HepG2 (cell line): ENCODE measurements around the gene NUDT14.

ENCODE experiments used
- CREB1 ChIP-seq, 2 experiments: fragments of 450-650 bp in 1 of 2; IDR thresholded peaks; 2 replicates each; pipeline ENCODE4 v1.6.1; 2016 to 2017; ENCODE audit warnings: control low read depth in 1 of 2, mild to moderate bottlenecking in 1 of 2, missing compliant biosample characterization in 1 of 2, missing genetic modification characterization in 1 of 2
- EZH2 ChIP-seq: conservative IDR thresholded peaks from 2 replicates; pipeline ENCODE4 v1.6.1; 2012; ENCODE audit warnings: mild to moderate bottlenecking, low read depth, low read length, moderate library complexity
- MAFK ChIP-seq, 2 experiments: IDR thresholded peaks in 1 of 2; conservative IDR thresholded peaks in 1 of 2; 2 replicates each; pipeline ENCODE4 v1.6.1; 2011; ENCODE audit warnings: improper control_type of control experiment in 2 of 2, low read length in 2 of 2
- MIXL1 ChIP-seq: IDR thresholded peaks from 2 replicates; pipeline ENCODE4 v1.6.1; 2016
- ZNF776 ChIP-seq: sonication (generic); formaldehyde crosslinking; IDR thresholded peaks from 2 replicates; pipeline ENCODE4 v1.4.0; 2020; ENCODE audit warnings: mild to moderate bottlenecking, missing genetic modification reagents
- TF ChIP-seq, protein P1 (sequence below): sonication (generic); formaldehyde crosslinking; IDR thresholded peaks from 2 replicates; pipeline ENCODE4 v1.4.0; 2020; ENCODE audit warnings: missing genetic modification reagents, borderline replicate concordance

- TF ChIP-seq ZNF776 (CRISPR knock-in tag) (no peak), EZH2 (no peak), MIXL1 (CRISPR knock-in tag) (no peak), MAFK (conservative IDR thresholded peaks at IDR 0.05 in 1 of 2, IDR thresholded peaks at IDR 0.05 in 1 of 2; ENCODE audit: low read length in 2 of 2) (no peak), CREB1 (IDR thresholded peaks at IDR 0.05) (no peak), CREB1 (CRISPR knock-in tag; IDR thresholded peaks at IDR 0.05) (no peak)
- TF ChIP-seq, protein P1, sequence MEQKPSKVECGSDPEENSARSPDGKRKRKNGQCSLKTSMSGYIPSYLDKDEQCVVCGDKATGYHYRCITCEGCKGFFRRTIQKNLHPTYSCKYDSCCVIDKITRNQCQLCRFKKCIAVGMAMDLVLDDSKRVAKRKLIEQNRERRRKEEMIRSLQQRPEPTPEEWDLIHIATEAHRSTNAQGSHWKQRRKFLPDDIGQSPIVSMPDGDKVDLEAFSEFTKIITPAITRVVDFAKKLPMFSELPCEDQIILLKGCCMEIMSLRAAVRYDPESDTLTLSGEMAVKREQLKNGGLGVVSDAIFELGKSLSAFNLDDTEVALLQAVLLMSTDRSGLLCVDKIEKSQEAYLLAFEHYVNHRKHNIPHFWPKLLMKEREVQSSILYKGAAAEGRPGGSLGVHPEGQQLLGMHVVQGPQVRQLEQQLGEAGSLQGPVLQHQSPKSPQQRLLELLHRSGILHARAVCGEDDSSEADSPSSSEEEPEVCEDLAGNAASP (CRISPR knock-in tag): no peak
Observed at GRCh38 chr14:105124823-105125222, 56.3 kb downstream of the NUDT14 start.
